ENCODE data around the gene PKM.

GRCh38 chr15:72231066-72231832 is at the start of gene PKM:
- TF ChIP-seq POLR2A (IDR thresholded peaks at IDR 0.05) (peak; percentile 70 to 97 (median 94)), POLR2AphosphoS5 (IDR thresholded peaks at IDR 0.05) (peak; percentile 85 to 98), EP300 (IDR thresholded peaks at IDR 0.05) (peak in 1 of 4 donors; percentile 36)
- TF ChIP-seq, protein P1, sequence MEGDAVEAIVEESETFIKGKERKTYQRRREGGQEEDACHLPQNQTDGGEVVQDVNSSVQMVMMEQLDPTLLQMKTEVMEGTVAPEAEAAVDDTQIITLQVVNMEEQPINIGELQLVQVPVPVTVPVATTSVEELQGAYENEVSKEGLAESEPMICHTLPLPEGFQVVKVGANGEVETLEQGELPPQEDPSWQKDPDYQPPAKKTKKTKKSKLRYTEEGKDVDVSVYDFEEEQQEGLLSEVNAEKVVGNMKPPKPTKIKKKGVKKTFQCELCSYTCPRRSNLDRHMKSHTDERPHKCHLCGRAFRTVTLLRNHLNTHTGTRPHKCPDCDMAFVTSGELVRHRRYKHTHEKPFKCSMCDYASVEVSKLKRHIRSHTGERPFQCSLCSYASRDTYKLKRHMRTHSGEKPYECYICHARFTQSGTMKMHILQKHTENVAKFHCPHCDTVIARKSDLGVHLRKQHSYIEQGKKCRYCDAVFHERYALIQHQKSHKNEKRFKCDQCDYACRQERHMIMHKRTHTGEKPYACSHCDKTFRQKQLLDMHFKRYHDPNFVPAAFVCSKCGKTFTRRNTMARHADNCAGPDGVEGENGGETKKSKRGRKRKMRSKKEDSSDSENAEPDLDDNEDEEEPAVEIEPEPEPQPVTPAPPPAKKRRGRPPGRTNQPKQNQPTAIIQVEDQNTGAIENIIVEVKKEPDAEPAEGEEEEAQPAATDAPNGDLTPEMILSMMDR (IDR thresholded peaks at IDR 0.05) = peak in 2 of 6 experiments; percentile 21 to 22

Measured in upper lobe of left lung (tissue), 4 donors.